Activated CD8-positive, alpha-beta memory T cell treated with anti-CD3 and anti-CD28 coated beads, Interleukin-2, amount 10 ng/mL, durations not matched to agents 7 days and 5 days (primary cell): Measurements from ENCODE around the gene FES. TPM values are rescaled to one million over a fixed set of nuclear protein-coding genes. Genes with fewer than 3 reads are reported as not detected.
A peak's percentile ranks its signal among the peaks of the same experiment; 100 is the strongest.
"Not testable (repeated sequence)": the region's sequence is repeated elsewhere in the genome, so short reads cannot be mapped to it uniquely, and the experiment has no call there.

Source experiments
- ATAC-seq: fragments of 150-1000 bp; cut with Tn5 transposase; one replicate; pipeline ENCODE4 v1.10.0; 2021; ENCODE audit warnings: moderate library complexity
- CTCF ChIA-PET: fragments of 350-600 bp; sonication (Branson Sonifier 250); formaldehyde crosslinking; loops from one replicate; lab custom pipeline; 2021; ENCODE audit warnings: antibody characterized with exemption; lab: Charles Lee
- DNase-seq: peaks from one replicate; pipeline ENCODE4 v3.0.0-alpha.2; 2020
- H3K27ac Mint-ChIP-seq: one replicate; pipeline ENCODE4 v1.8.0; 2021; ENCODE audit warnings: mild to moderate bottlenecking, mixed read lengths
- H3K27me3 Mint-ChIP-seq: one replicate; pipeline ENCODE4 v1.8.0; 2021; ENCODE audit warnings: mixed read lengths
- H3K36me3 Mint-ChIP-seq: one replicate; pipeline ENCODE4 v1.8.0; 2021; ENCODE audit warnings: mild to moderate bottlenecking, mixed read lengths
- H3K4me1 Mint-ChIP-seq: one replicate; pipeline ENCODE4 v1.8.0; 2021; ENCODE audit warnings: mixed read lengths
- H3K4me3 Mint-ChIP-seq: one replicate; pipeline ENCODE4 v1.8.0; 2021; ENCODE audit warnings: mild to moderate bottlenecking, moderate library complexity, mixed read lengths
- H3K9me3 Mint-ChIP-seq: one replicate; pipeline ENCODE4 v1.8.0; 2022; ENCODE audit warnings: low read depth, mixed read lengths
- total RNA-seq, 2 experiments: library from RNA; stranded (reverse); gene quantifications; one replicate each; pipeline ENCODE4 v1.2.3, GENCODE V29; 2021

Gene FES
- total RNA-seq, 2 experiments from 2014 or later: 55.7 to 61.2 TPM

DNA sequence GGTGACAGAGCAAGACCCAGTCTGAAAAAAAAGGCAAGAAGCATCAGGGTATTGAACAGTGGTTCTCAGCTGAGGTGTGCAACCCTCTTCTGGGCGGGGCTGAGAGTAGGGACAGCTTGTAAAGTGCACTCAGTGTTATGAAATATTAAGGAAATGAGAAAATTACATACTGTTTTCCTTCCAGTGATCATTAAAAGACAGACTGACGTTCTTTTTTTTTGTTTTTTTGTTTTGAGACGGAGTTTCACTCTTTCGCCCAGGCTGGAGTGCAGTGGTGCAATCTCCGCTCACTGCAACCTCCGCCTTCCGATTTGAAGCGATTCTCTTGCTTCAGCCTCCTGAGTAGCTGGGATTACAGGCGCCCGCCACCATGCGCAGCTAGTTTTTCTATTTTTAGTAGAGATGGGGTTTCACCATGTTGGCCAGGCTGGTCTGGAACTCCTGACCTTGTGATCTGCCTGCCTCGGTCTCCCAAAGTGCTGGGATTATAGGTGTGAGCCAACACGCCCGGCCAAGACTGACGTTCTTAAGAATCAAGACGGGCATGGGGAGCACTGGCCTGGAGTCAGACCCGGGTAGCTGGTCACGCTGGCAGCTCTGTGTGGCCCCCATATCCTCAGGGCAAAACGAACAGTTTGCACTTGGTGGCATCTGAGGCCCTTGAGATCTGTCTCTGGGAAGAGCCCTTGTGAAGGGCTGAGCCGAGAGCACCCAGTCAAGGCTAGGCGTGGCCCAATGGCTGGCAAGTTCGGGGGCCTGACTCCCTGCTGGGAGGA lies 30.2 kb downstream of the FES start:
- no peak for ATAC-seq
- H3K4me1 Mint-ChIP-seq: no peaks in the 10 kb centered on the region
- no peak overlapping the region for H3K4me3 Mint-ChIP-seq
- no peaks in the 10 kb centered on the region for H3K27me3 Mint-ChIP-seq
- CTCF ChIA-PET: interaction anchor here (0.8 to 2.1 kb wide), 3 partner anchors 11 to 18 kb away, joined by 3 to 9 read pairs (median 3); partner anchors contain the start of gene HDDC3
- peak overlapping the region; percentile 4 for H3K27ac Mint-ChIP-seq
- no peak for DNase-seq
- no peaks in the 10 kb centered on the region for H3K9me3 Mint-ChIP-seq
- H3K36me3 Mint-ChIP-seq: peaks cover 61% of the 10 kb centered on the region

DNA sequence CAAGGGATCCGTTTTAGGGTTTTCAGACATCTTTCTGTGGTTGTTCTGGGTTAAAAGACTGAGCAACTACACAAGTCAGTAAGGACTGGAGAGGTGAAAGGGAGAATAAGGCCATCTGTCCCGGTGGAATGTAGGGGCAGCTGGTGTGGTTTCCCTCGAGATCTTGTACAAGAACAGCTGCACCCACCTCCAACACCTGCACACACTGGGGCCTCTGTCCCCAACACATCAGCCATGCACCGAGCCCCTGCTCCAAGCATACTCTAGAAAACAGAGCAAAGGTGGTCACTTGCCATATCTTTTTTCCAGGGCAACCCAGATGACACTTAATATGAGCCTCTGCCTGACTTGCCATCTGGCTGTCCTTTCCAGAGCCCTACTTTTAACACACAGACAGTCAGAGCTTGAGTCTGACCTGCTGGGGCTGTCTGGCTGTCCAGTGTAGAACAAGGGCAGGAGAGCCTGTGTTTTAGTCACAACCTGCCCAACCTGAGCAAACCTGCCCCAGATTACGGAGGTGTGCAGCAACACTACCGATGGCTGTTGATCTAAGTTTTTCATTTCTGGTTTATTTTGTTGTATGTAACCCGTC lies 31.0 kb downstream of the FES start:
- no peak for DNase-seq
- peak overlapping the region; percentile 11 for H3K27ac Mint-ChIP-seq
- no peaks in the 10 kb centered on the region for H3K4me1 Mint-ChIP-seq
- H3K4me3 Mint-ChIP-seq: no peak overlapping the region
- H3K36me3 Mint-ChIP-seq: peaks cover 61% of the 10 kb centered on the region
- CTCF ChIA-PET: interaction anchor here (1.2 to 2.1 kb wide), 2 partner anchors 11 to 17 kb away, joined by 3 to 9 read pairs; partner anchors contain the start of gene HDDC3
- H3K9me3 Mint-ChIP-seq: no peaks in the 10 kb centered on the region
- ATAC-seq: no peak
- no peaks in the 10 kb centered on the region for H3K27me3 Mint-ChIP-seq

DNA sequence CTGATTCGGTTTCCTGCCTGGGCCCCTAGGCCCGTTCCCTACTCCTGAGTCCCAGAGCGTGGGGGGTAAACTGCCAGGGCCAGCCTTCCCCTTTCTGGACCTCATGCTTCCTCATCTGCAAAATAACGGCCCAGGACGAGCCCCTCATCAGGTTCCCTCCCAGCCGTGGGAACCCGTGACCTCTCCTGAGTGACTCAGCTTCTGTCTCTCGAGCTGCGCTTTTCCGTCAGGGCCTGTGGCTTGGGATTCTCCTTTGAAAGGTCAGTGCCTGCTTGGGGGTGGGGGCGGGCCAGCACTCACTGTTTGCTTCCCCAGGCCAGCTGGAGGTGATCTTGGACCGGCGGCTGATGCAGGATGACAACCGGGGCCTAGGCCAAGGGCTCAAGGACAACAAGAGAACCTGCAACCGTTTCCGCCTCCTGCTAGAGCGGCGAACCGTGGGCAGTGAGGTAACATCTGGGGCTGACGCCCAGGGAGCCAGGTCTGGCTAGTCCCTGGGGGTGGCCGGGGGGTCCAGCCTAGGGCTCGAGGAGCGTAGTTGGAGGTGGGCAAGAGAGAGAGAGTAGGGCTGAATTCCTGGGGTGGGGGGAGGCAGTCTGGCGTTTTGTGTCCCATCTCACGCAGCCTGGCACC lies 31.6 kb downstream of the FES start:
- no peaks in the 10 kb centered on the region for H3K27me3 Mint-ChIP-seq
- ATAC-seq (no peak), DNase-seq (no peak)
- no peaks in the 10 kb centered on the region for H3K4me1 Mint-ChIP-seq
- no peaks in the 10 kb centered on the region for H3K9me3 Mint-ChIP-seq
- peaks cover 59% of the 10 kb centered on the region for H3K36me3 Mint-ChIP-seq
- CTCF ChIA-PET: no interaction called here
- no peak overlapping the region for H3K4me3 Mint-ChIP-seq
- peak overlapping the region; percentile 11 for H3K27ac Mint-ChIP-seq

DNA sequence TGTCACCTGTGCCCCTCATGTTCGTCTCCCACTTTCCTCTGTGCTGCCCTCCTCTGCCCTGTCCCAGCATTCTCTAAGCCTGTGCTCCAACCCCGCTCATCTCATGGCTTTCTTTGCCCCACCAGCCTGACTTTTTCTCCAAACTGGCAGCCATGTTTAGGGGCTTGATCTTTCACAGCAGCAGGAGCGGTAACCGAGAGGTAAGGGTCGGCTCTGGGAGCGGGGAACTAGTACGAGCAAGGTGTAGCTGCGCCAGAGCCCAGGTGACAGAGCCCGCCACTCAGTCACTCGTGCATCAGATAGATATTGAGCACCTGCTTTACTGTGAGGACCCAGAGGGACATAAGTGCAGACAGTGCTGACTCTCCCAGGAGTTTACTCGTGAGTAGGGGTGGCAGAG lies 32.2 kb downstream of the FES start:
- no peak for DNase-seq
- H3K4me3 Mint-ChIP-seq: no peak overlapping the region
- H3K36me3 Mint-ChIP-seq: peaks cover 60% of the 10 kb centered on the region
- H3K4me1 Mint-ChIP-seq: peaks cover 5% of the 10 kb centered on the region
- no peaks in the 10 kb centered on the region for H3K27me3 Mint-ChIP-seq
- CTCF ChIA-PET: no interaction called here
- no peak for ATAC-seq
- H3K9me3 Mint-ChIP-seq: no peaks in the 10 kb centered on the region
- H3K27ac Mint-ChIP-seq: no peak overlapping the region

DNA sequence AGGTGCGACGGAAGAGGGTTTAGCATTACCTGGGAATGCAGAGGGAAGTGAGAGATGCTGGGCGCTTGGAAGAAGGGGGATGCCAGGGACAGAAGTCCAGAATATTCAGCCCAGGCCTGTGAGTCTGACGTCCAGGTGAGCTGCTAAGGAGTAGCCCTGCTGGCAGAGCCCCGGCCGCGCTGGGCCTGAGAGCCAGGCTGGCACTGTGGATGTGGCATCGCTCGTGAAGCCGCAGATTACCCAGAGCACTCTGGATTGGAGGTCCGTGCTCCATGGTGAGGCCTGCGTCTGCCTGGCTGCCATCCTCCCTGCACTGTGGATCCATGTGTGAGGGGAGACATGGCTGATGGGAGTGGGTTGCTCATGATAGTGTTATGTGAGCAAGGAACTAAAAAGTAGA lies 33.3 kb downstream of the FES start:
- ATAC-seq (no peak), DNase-seq (no peak)
- CTCF ChIA-PET: interaction anchor here (0.6 to 2.1 kb wide), 4 partner anchors 10 to 162 kb away, joined by 3 to 9 read pairs (median 3); no protein-coding TSS in a partner anchor
- H3K36me3 Mint-ChIP-seq: peaks cover 60% of the 10 kb centered on the region
- peaks cover 14% of the 10 kb centered on the region for H3K4me1 Mint-ChIP-seq
- no peaks in the 10 kb centered on the region for H3K27me3 Mint-ChIP-seq
- no peaks in the 10 kb centered on the region for H3K9me3 Mint-ChIP-seq
- no peak overlapping the region for H3K27ac Mint-ChIP-seq
- no peak overlapping the region for H3K4me3 Mint-ChIP-seq

DNA sequence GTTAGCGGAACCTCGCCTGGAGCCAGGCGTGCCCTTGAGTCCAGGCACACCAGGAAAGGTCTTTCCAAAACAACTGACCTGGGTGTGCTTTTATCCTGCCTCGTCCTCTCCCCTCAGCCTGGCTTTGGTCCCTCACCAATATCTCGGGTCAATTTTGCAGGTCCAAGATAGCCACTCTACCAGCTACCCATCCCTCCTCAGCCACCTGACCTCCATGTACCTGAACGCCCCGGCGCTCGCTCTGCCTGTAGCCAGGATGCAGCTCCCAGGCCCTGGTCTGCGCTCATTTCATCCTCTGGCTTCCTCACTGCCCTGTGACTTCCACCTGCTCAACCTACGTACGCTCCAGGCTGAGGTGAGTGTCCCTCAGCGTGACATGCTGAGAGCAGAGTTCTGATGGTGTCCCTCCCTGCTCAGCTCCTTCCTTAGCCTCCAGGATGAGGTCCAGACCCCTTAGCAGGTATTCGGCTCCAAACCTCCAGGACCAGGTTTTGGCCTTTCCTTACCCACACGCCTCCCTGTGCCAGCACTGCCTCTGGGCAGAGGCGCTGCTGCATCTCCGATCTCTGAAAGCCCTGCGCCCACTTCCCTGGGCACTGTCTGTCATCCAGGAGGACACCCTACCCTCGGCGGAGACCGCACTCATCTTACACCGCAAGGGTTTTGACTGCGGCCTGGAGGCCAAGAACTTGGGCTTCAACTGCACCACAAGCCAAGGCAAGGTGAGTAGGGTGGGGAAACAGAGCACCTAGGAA lies 33.9 kb downstream of the FES start:
- DNase-seq: no peak

DNA sequence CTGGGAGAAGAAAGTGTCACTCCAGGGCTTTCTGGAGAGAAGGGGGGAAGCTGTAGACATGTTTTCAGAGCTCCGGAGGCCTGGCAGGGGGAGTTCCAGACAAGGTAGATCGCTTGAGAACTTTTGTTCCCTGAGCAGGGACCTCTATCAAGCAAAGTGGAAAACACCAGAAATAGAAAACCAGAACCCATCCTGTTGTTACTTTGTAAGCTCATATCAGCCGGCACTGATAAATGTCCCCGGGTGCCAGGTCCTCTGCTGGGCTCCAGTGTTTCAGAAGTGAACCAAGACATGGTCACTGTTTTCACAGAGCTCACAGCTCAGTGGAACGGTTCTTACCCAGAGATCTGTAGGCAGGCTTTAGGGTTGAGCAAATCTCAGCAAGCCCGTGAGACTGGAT lies 34.5 kb downstream of the FES start:
- H3K4me3 Mint-ChIP-seq: no peak overlapping the region
- no peaks in the 10 kb centered on the region for H3K9me3 Mint-ChIP-seq
- CTCF ChIA-PET: interaction anchor here (1.0 to 2.1 kb wide), 5 partner anchors 12 to 33 kb away, joined by 3 to 9 read pairs (median 3); partner anchors contain the start of gene UNC45A
- no peaks in the 10 kb centered on the region for H3K27me3 Mint-ChIP-seq
- H3K27ac Mint-ChIP-seq: no peak overlapping the region
- DNase-seq: no peak
- H3K4me1 Mint-ChIP-seq: peaks cover 26% of the 10 kb centered on the region
- peaks cover 51% of the 10 kb centered on the region for H3K36me3 Mint-ChIP-seq
- no peak for ATAC-seq

More for the DNA sequence above, 33.9 kb downstream of the FES start:
- CTCF ChIA-PET: interaction anchor here (0.9 to 2.1 kb wide), 6 partner anchors 11 to 32 kb away, joined by 3 to 9 read pairs (median 3); partner anchors contain the start of gene UNC45A
- Mint-ChIP-seq H3K4me1 (peaks cover 20% of the 10 kb centered on the region), H3K4me3 (no peak overlapping the region), H3K9me3 (no peaks in the 10 kb centered on the region), H3K27ac (no peak overlapping the region), H3K27me3 (no peaks in the 10 kb centered on the region), H3K36me3 (peaks cover 55% of the 10 kb centered on the region)
- no peak for ATAC-seq

DNA sequence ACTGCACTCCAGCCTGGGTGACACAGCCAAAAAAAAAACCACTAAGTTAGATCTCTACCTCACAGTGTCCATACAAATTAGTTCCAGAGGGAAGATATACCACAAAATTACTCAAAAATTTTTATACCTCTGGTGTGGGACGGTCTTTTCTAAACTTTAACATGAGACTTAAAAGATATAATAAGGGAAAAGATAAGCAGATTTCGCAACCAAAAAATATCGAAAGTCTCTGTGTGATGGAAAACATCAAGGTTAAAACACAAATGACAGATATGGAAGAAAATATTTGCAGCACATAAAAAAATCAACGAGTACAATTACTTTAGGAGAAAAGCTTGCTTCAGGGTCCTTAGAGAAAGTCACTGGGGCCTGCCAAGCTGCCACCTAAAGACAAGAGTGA lies 37.6 kb downstream of the FES start:
- no peak for DNase-seq
- H3K9me3 Mint-ChIP-seq: no peaks in the 10 kb centered on the region
- H3K27me3 Mint-ChIP-seq: no peaks in the 10 kb centered on the region
- CTCF ChIA-PET: interaction anchor here (1.7 to 6.5 kb wide), 4 partner anchors 11 to 210 kb away, joined by 5 to 79 read pairs (median 18); partner anchors contain the start of genes HDDC3, MAN2A2 and UNC45A
- peaks cover 47% of the 10 kb centered on the region for H3K36me3 Mint-ChIP-seq
- peaks cover 43% of the 10 kb centered on the region for H3K4me1 Mint-ChIP-seq
- no peak overlapping the region for H3K4me3 Mint-ChIP-seq
- H3K27ac Mint-ChIP-seq: peak overlapping the region; percentile 89
- no peak for ATAC-seq

DNA sequence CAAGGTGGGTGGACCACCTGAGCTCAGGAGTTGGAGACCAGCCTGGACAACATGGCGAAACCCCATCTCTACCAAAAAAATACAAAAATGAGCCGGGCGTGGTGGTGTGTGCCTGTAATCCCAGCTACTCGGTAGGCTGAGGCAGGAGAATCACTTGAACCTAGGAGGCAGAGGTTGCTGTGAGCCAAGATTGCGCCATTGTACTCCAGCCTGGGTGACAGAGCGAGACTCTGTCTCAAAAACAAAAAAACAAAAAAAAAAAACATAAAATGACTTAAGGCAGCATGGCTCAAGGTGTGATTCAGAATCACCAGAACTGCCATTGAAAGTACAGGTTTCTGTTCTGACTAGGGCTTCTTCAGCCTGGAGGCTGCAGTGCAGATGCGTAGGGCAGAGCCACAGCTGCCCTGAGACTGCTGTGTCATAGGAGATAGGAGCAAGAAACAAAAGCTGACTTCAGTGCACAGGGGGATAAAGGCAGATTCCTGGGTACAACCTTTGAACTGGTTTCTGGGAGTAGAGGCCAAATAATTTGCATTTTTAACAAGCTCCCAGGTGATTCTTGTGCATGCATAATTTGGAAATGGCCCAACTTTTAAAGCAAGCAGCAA lies 38.5 kb downstream of the FES start:
- CTCF ChIA-PET: interaction anchor here (0.6 to 6.5 kb wide), 6 partner anchors 10 to 211 kb away, joined by 3 to 79 read pairs (median 4); partner anchors contain the start of genes HDDC3, MAN2A2 and UNC45A
- not testable (repeated sequence) for H3K4me3 Mint-ChIP-seq
- H3K27ac Mint-ChIP-seq: peak overlapping the region; percentile 89

DNA sequence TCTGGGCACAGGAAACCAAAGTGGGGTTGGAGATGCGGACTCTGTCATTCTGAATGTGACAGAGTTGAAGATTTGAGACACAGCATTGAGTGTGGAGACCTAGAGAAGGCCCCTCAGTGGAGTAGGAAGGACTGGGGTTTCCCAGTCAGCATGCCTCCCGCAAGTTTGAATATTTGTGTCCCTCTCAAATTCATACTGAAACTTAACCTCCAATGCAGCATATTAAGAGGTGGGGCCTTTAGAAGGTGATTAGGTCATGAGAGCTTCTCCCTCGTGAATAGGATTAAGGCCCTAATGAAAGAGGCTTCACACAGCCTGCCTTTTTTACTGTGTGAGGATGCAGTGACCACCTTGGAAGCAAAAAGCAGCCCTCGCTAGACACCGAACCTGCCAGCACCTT lies 40.1 kb downstream of the FES start:
- H3K36me3 Mint-ChIP-seq: peaks cover 30% of the 10 kb centered on the region
- H3K4me1 Mint-ChIP-seq: peaks cover 50% of the 10 kb centered on the region
- no peaks in the 10 kb centered on the region for H3K27me3 Mint-ChIP-seq
- peak overlapping the region; percentile 21 for H3K4me3 Mint-ChIP-seq
- DNase-seq: peak; percentile 60
- ATAC-seq: peak; percentile 52
- no peaks in the 10 kb centered on the region for H3K9me3 Mint-ChIP-seq
- CTCF ChIA-PET: interaction anchor here (1.1 to 6.5 kb wide), 3 partner anchors 8 to 38 kb away, joined by 4 to 79 read pairs (median 32); partner anchors contain the start of genes HDDC3, MAN2A2 and UNC45A
- peak overlapping the region; percentile 89 for H3K27ac Mint-ChIP-seq

More for the DNA sequence above, 38.5 kb downstream of the FES start:
- ATAC-seq (peak; percentile 88), DNase-seq (peak; percentile 73)
- Mint-ChIP-seq H3K36me3 (peaks cover 41% of the 10 kb centered on the region), H3K4me1 (peaks cover 43% of the 10 kb centered on the region)
- not testable (repeated sequence) for H3K9me3 Mint-ChIP-seq, H3K27me3 Mint-ChIP-seq

DNA sequence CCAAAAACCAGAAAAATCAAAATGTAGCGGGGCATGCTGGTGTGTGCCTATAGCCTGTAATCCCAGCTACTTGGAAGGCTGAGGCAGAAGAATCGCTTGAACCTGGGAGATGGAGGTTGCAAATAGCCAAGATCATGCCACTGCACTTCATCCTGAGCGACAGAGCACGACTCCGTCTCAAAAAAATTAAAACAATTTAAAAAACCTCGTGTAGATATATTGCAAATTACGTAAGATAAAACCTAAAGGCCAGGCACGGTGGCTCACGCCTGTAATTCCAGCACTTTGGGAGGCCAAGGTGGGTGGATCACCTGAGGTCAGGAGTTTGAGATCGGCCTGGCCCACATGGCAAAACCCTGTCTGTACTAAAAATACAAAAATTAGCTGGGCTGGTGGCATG lies 42.5 kb downstream of the FES start:
- H3K9me3 Mint-ChIP-seq, H3K27me3 Mint-ChIP-seq, ATAC-seq, H3K4me3 Mint-ChIP-seq, DNase-seq: not testable (repeated sequence)
- peaks cover 22% of the 10 kb centered on the region for H3K36me3 Mint-ChIP-seq
- peaks cover 61% of the 10 kb centered on the region for H3K4me1 Mint-ChIP-seq
- peak overlapping the region; percentile 40 for H3K27ac Mint-ChIP-seq
- CTCF ChIA-PET: interaction anchor here (0.8 to 1.6 kb wide), 3 partner anchors 17 to 41 kb away, joined by 3 to 4 read pairs (median 3); partner anchors contain the start of gene MAN2A2

DNA sequence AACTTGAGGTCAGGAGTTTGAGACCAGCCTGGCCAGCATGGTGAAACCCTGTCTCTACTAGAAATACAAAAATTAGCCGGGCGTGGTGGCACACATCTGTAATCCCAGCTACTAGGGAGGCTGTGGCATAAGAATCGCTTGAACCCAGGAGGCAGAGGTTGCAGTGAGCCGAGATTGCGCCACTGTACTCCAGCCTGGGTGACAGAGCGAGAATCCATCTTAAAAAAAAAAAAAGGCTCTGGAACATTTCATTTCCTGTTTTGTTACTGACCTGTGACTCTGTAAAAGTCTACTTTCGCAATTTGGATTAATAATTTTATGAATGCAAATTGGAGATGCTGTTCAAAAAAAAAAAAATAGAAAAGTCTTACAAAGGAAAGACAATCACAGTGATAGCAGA lies 43.8 kb downstream of the FES start:
- Mint-ChIP-seq H3K27ac (peak overlapping the region; percentile 79), H3K4me1 (peaks cover 56% of the 10 kb centered on the region), H3K36me3 (peaks cover 21% of the 10 kb centered on the region), H3K4me3 (peak overlapping the region; percentile 35)
- CTCF ChIA-PET: interaction anchor here (0.7 to 1.2 kb wide), 3 partner anchors 27 to 459 kb away, joined by 3 to 4 read pairs (median 3); no protein-coding TSS in a partner anchor
- ATAC-seq, H3K9me3 Mint-ChIP-seq, H3K27me3 Mint-ChIP-seq, DNase-seq: not testable (repeated sequence)
